HG03378 (cell line): ENCODE results near the gene NRSN2.
"Not testable (repeated sequence)": the region's sequence is repeated elsewhere in the genome, so short reads cannot be mapped to it uniquely, and the experiment has no call there.

Experiments used
- ATAC-seq: cut with Tn5 transposase; IDR thresholded peaks from one replicate; pipeline ENCODE4 v1.9.1; 2021; ENCODE audit warnings: mild to moderate bottlenecking, moderate library complexity; ENCODE audit not compliant: unreplicated experiment

The NRSN2 gene

DNA sequence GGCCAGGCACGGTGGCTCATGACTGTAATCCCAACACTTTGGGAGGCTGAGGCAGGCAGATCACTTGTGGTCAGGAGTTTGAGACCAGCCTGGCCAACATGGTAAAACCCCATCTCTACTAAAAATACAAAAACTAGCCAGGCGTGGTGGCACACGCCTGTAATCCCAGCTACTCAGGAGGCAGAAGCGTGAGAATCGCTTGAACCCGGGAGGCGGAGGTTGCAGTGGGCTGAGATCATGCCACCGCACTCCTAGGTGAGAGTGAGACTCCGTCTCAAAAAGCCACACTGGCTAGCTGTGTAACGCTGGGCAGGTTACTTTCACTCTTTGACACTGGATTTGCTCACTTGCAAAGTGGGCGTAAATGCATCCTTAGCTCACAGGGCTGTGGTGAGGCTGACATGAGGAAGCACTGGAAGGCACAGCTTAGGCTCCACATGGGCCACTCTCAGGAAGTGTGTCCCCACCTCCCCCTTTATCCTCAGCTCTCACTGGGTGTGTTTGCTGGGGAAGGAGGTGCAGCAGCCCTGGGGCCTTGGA, 25.7 kb downstream of the NRSN2 start:
- not testable (repeated sequence) for ATAC-seq

- ATAC-seq = no peak
Observed at GRCh38 chr20:373171-373890, 26.4 kb downstream of the NRSN2 start.

DNA sequence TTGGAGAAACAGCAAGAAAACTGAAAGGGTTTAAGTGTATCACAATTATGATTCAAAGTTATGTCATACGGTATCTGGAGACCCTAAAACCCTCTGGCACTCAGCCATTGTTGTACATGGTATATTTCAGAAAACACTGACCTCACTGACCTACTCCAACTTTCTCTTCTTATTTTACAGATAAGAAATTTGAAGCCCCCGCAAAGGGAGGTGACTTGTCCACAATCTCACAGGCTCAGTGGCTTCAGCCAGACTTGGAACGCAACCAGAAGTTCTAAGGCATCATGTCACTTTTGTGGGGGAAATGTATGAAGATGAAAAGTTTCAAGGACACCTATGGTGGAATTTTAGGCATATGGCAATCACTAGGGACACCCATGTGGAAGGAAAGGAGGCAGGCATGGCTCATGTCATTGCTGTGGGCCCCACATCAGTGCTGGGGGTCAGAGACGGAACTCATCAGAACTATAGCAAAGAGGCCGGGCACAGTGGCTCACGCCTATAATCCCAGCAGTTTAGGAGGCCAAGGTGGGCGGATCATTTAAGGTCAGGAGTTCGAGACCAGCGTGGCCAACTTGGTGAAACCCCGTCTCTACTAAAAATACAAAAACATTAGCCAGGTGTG, 28.5 kb downstream of the NRSN2 start:
- ATAC-seq = no peak

- no peak for ATAC-seq
Observed at GRCh38 chr20:376089-376488, 29.2 kb downstream of the NRSN2 start.

DNA sequence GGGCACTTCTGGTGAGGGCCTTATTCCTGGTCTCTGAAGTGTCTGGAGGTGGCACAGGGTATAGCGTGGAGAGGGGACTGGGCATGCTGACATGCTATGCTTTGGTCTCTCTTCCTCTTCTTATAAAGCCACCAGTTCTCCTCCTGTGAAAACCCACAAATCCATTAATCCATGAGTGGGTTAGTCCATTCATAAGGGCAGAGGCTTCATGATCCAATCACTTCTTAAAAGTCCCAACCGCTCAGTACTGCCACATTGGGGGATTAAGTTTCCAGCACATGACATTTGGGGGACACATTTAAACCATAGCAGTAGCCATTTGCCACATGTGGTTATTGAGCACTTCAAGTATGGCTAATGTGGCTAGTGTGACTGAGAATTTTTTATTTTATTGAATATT, 29.8 kb downstream of the NRSN2 start:
- ATAC-seq = no peak

DNA sequence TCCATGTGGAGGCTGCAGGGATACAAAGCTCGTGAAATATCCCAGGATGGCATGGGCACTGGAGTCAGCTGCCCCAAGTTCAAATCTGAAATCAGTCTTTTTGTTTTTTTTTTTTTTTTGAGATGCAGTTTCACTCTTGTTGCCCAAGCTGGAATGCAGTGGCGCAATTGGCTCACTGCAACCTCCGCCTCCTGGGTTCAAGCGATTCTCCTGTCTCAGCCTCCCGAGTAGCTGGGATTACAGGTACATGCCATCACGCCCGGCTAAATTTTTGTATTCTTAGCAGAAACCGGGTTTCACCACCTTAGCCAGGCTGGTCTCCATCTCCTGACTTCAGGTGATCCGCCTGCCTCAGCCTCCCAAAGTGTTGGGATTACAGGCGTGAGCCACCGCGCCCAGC, 30.7 kb downstream of the NRSN2 start:
- ATAC-seq = not testable (repeated sequence)

- ATAC-seq = no peak
Observed at GRCh38 chr20:378961-379336, 32.0 kb downstream of the NRSN2 start.

DNA sequence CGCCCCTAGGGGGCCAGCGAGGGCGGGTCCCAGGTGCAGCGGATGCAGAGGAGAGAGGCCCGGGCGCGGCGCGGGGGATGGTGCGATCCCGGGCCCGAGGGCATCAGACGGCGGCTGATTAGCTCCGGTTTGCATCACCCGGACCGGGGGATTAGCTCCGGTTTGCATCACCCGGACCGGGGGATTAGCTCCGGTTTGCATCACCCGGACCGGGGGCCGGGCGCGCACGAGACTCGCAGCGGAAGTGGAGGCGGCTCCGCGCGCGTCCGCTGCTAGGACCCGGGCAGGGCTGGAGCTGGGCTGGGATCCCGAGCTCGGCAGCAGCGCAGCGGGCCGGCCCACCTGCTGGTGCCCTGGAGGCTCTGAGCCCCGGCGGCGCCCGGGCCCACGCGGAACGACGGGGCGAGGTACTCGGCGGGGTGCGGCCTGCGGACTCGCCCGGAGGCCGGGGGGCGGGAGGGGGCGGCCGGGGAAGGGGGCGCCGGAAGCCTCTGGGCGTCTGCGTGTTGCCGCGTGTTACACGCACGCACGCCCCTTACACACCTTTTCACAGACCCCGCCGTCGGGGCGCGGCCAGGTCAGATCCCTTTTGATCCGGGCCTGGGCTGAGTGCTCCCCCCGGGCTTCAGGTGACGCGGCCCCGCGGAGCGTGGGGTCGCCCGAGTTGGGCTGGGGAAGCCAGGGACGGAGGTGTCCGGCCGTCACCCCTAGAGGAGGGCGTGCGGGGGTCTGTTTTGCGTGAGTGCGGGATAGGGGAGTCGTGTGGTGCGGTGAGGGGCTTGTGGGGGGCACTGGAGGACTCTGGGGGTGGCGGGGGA, 34.1 kb downstream of the NRSN2 start:
- peak; percentile 36 for ATAC-seq

- ATAC-seq = no peak
Observed at GRCh38 chr20:381581-382290, 34.8 kb downstream of the NRSN2 start.

GRCh38 chr20:382291-383115, 35.6 kb downstream of the NRSN2 start:
- ATAC-seq = no peak

GRCh38 chr20:383889-384288, 37.0 kb downstream of the NRSN2 start:
- ATAC-seq = no peak

- ATAC-seq = no peak
Observed at GRCh38 chr20:384723-385122, 37.8 kb downstream of the NRSN2 start.

DNA sequence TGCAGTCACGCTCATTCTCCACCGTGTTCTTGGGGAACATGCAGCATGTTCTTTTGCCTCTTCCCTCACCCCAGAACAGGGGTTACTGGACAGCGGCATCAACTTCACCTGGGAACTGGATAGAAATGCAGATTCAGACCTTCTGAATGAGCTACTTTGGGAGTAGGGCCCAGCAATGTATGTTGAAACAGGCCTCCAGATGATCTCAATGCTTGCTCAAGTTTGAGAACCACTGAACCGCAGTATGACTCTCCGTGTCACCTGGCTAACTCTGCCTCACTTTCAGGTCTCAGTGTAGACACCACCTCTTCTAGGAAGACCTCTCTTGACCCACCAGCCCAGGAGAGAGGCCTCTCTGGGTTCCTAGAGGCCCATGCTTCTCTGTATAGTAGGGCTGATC, 38.5 kb downstream of the NRSN2 start:
- no peak for ATAC-seq

DNA sequence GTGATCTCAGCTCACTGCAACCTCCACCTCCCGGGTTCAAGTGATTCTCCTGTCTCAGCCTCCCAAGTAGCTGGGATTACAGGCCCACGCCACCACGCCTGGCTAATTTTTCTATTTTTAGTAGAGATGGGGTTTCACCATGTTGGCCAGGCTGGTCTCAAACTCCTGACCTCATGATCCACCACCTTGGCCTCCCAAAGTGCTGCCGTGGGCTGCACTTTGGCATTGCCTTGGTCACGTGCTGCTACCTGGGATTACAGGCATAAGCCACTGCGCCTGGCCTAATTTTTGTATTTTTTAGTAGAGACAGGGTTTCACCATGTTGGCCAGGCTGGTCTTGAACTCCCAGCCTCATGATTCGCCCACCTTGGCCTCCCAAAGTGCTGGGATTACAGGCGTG, 39.7 kb downstream of the NRSN2 start:
- ATAC-seq = not testable (repeated sequence)

- no peak for ATAC-seq
Observed at GRCh38 chr20:387520-387919, 40.6 kb downstream of the NRSN2 start.

DNA sequence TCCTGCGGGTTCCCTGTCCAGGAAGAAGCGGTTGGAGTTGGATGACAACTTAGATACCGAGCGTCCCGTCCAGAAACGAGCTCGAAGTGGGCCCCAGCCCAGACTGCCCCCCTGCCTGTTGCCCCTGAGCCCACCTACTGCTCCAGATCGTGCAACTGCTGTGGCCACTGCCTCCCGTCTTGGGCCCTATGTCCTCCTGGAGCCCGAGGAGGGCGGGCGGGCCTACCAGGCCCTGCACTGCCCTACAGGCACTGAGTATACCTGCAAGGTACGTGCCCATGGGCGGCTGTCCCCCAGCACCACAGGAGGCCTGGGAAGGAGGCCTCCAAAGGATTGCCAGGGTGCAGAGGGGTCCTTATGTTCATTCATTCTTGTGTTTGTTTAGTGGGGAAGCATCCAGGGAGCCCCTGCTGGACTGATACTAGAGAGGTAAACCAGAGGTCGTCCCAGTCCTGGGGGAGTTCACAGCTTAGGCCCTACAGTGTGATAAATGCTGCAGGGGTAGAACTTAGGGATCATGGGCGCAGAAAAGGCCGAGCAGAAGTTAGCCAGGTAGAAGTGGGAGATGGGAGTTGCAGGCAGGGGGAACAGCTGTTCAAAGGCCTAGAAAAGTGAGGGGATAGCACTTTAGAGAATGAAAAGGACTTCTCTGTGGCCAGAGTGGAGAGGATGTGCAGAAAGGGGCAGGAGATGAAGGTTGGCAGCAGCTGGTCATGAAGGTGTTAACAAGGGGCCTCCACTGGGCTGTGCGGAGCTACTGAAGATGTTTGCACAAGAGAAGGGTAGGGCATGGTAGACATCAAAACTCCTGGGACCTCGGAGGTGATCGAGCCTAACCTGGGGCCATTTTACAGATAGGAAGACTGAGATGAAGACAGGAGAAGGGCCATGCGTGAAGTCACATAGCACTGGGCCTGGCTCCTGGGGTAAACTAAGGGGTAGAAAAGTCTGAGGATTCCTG, 41.4 kb downstream of the NRSN2 start:
- ATAC-seq = no peak

DNA sequence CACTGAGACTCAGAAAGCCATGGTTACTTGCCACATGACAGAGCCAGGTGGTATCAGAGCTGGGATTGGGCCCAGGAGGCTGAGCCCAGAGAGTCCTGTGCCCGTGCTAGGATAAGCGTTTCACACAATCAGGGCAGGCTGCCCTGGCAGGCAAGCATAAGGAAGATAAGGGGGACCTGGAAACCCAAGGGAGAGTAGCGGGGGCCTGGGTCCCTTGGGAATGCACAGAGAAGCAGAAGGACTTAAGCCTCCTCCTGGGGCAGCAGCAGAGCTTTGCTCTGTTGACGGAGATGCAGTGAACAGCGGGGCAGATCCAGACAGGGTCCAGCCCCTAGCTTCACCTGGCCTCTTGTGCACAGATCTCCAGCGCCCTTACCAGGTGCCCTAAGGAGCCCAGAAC, 42.3 kb downstream of the NRSN2 start:
- no peak for ATAC-seq

GRCh38 chr20:391041-391711, 44.3 kb downstream of the NRSN2 start:
- no peak for ATAC-seq
